ENCODE results near the gene PRCC. TPM values are rescaled to one million over a fixed set of nuclear protein-coding genes. Genes with fewer than 3 reads are reported as not detected.

The PRCC gene
- total RNA-seq, 1 experiment from 2014 or later = 61.2 TPM

DNA sequence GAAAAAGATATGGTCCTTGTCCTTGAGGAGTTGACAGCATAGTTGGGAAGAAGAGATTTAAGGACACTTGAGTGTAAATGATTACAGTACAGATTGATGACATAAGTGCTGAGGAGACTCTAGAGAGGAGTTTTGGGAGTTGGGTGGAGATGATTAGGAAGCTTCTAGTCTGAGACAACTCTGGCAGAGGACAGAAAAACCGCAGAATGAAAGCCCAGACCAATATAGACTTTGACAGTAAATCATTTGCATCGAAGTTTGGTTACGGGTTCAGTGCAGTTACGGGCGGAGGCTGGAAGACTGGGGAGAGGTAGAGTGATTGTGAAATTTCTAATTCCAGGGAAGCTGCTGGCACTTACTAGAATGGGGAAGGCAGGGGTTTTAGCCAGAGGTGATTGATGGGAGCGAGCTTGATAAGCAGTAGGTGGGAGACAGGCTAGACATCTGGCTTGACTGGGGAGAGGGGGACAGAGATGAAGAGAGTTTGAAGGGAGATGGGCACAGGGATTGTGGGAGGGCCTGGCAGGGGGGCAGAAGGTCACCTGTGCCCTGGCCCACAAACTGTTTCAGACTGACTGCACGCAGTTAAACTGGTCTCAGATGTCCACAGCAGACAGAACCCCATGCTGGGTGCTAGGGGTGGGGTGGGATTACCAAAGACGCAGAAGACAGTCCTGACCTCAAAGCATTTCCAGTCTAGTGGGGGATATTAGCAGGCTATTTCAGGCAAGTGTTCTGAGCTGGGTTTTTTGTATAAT, 29.2 kb downstream of the PRCC start:
- DNase-seq (ENCODE audit: low spot score) = no peak

DNA sequence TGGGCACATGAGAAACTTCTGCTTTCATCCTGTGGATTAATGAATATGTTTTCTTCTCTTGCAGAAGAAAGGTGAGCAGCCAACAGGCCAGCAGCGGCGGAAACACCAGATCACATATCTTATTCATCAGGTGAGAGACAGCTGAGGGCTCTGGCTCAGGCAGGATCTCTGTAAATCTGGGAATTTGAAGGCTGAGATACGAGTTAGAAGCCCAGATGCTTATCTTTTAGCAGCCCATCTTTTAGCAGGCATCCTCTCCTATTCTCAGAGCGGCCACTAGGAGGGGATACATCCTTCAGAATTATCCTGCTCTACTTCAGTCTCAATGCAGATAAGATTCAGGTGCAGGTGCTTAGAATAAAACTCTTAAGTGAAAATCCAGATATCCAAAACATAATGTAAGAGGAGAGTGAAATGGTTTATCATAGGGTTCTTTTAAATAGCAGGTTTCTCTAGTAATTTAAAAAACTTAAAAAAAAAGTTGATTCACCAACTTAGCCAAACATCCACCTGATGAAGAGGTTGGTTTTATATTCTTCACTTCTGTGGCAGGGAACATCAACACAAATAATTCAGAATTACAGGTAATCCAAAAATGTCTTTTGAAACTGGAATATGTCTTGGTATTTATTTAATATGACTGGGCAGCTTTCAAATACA, 30.0 kb downstream of the PRCC start:
- DNase-seq (ENCODE audit: low spot score) = peak; percentile 84

- DNase-seq (ENCODE audit: low spot score) = no peak
Observed at GRCh38 chr1:156801409-156802121, 34.2 kb downstream of the PRCC start.

DNA sequence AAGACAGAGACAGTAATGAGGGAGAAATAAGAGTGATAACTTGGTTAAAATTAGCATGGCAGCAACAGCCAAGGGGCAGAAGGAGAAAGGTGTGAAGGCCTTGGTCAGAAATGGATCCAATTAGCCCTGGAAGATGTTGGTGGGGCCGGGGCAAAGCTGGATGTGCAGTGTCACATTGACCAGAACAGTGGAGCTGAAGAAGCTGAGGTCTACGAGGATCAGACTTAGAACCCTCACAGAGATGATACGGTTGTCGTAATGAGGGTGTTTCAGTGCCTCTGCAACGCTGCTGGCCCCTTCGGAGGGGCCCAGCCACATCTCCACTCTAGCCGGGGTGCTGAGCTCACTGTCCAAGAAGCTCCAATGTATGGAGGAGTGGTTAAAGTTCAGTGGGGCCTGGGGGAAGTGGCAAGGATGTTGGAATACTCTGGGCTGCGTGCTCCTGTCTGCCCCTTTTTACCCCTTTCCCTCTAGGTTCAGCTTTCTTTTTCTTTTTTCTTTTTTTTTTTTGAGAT, 35.1 kb downstream of the PRCC start:
- no peak for DNase-seq (ENCODE audit: low spot score)

DNA sequence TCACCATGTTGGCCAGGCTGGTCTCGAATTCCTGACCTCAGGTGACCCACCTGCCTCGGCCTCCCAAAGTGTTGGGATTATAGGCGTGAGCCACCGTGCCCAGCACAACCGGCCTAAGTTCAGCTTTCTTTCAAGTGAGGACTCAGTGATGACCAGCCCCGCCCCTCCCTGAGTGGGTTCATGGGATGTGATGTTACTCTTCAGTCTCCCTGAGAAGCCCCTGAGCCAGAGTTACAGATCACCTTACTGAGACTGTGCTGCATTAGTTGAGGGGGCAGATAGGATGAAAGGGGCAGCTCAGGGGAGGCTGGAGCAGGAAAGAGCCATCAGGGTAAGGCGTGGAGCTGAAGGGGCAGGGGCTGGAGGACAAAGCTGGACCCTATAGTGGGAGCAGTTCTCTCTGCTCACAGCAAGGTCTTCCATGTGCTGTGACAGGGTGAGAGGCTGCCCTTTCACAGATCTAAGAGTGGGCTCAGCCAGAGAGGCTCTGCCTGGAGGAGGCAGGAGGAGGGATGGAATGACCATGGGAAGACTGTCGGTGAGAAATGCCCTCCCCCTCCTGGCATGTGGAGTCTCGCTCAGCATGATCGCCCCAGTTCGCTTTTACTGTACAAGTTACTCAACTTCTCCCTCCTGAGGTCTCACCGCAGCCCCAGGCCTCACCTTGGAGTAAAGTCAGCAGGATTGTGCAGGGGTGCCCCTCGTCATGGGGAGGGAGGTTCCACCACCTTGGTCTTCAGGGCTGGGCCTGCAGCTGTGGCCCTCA, 35.9 kb downstream of the PRCC start:
- DNase-seq (ENCODE audit: low spot score) = no peak

DNA sequence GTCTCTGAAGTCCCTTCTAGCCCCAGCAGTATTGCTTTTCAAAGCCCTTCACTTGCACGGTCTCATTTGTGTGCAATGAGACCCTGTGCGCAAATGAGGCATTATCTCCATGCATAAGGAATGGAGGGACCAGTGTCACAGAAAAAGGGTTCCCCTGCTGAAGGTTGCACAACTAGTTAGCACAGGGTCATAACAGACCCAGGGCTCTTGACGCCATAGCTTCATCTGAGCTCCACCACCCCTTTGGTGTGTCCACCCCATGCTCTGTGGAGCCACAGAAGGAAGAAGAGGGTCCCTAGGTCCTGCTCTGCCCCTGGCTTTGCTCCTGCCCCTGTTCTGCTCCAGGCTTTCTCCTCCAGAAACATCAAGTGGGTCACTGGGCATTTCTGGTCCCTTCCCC, 36.7 kb downstream of the PRCC start:
- no peak for DNase-seq (ENCODE audit: low spot score)

DNA sequence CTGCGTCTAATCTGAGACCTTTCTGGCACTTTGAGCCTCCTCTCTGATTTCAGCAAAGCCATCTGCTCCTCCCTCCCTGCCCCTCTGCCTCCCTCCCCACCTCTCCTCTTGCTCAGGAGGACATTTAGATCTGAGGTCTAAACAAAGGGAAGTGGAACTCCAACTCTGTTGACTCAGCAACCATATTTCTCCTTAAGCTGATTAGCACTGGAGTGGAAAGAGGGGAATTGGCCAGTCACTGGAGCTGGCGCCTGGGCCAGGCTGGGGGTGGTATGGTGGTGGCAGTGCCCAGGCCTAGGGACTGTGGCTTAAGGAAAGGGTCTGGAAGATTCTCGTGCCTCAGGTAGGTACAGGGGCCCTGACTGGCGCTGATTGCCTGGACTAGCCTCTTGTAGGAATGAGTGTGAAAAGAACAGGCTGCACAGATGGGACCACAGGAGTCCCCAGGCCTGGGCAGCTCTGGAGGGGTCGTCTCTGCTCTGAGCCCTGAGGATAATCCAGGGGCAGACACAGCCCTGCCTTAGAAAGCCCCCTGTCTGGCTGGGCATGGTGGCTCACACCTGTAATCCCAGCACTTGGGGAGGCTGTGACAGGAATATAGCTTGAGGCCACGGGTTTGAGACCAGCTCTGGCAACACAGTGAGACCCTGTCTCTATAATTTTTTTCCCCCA, 37.4 kb downstream of the PRCC start:
- DNase-seq (ENCODE audit: low spot score) = no peak

GRCh38 chr1:156805766-156806511, 38.6 kb downstream of the PRCC start:
- DNase-seq (ENCODE audit: low spot score) = no peak

- DNase-seq (ENCODE audit: low spot score) = no peak
Observed at GRCh38 chr1:156806512-156807440, 39.4 kb downstream of the PRCC start.

DNA sequence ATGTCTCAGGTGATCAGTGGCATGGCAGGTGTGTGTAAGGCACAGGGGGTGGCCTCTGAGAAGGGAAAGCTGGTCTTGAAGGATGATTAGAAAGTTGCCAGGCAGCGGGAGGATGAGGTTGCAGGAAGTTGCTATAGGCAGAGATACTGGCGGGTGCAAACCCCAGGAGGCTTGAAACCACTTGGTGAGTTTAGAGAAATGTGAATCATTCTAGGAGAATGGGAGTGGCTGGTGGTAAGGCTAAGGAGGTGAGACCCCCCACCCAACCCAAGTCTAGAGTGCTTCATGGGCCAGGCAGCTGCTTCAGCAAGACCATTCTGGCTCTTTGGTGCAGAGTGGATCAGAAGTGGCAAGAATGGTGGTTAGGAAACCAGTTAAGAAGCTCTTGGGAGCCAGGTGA, 40.3 kb downstream of the PRCC start:
- DNase-seq (ENCODE audit: low spot score) = no peak

- no peak for DNase-seq (ENCODE audit: low spot score)
Observed at GRCh38 chr1:156808186-156809030, 41.1 kb downstream of the PRCC start.

DNA sequence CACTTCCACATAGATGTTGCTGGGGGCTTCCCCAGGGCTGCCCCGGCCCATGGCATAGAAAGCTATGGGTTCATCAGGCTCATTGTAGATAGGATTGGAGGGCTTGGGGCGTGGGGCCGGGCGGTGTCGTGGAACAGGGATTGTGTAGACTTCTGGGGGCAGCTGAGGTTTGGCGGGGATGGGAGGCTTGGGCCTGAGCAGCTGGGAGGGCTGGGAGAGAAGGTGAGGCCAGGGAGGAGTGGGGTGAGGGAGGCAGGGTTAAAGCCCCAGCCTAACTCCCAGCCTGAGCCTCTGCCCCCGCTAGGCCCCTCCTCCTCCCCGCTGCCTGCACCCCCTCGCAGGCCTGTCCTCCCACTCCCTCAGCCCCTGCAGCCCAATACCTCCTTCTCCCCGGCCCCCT, 41.9 kb downstream of the PRCC start:
- DNase-seq (ENCODE audit: low spot score) = no peak

DNA sequence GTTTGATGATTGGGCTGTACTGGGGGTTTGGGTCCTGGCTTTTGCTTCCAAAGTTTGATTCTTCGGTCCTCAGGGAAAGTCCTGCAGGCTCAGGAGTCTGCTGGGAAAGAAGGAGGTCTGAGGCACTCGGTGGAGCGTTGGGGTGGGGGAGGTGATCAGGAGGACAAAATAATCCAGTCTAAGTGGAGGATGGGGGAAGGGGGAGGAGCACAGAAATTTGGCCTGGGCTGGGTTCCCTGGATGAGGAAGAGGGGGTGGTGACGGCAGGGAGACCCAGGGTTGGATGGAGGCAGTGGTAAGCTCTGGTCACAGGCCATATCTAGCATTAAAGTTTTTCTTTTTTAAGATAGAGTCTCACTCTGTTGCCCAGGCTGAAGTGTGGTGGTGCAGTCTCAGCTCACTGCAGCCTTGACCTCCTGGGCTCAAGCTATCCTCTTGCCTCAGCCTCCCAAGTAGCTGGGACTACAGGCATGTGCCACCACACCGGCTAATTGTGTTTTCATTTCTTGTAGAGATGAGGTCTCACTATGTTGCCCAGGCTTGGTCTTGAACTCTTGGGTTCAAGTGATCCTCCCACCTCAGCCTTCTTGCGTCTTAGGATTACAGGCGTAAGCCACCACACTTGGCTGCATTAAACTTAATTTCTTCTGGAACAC, 42.5 kb downstream of the PRCC start:
- DNase-seq (ENCODE audit: low spot score) = no peak

GRCh38 chr1:156811168-156811567, 43.8 kb downstream of the PRCC start:
- DNase-seq (ENCODE audit: low spot score) = no peak

DNA sequence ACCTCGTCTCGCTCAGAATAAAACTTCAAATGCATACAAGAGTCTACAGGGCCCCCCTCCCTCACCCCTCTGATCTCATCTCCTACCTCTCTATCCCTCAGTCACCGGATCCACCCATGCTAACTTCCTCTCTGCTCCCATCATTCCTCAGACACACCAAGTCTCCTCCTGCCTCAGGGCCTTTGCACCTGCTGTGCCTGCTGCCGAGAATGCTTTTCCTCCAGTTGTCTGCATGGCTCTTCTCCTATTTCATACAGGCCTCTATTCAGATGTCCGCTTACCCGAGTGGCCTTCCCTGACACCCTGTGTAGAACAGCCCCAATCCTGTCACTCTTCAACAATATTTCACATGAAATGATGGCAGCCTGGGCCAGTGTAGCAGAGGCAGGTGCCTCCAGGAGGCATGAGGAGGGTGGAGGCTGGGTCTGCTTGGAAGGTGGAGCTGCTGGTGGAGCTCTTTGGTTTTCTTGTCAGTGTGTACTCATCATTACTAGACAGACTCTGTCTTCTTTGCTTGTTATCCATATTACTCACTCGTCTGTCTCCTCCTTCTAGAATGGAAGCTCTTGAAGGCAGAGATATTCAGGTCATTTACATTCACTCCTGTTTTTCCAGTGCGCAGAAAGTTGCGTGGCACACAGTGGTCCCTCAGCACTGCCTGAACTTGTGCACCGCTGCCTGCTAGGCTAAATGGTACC, 45.1 kb downstream of the PRCC start:
- no peak for DNase-seq (ENCODE audit: low spot score)

DNA sequence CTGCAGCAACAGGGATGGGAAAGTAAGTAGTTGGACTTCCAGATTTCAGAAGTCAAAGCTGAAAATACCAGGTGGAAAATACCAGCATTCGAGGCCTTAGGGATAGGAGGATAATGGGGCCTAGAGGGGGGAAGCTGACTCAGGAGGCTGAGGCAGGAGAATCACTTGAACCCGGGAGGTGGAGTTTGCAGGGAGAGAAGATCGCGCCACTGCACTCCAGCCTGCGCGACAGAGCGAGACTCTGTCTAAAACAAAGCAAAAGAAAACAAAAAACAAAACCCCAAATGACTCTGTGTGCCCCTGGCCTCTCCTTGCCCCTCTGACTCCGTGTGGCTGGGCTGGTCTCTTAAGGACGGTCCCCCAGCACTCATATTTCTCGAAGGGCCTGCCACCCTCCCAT, 46.0 kb downstream of the PRCC start:
- no peak for DNase-seq (ENCODE audit: low spot score)

Data from HT-29 (cell line).